Measurements from ENCODE around the gene CCDC182. TPM values are rescaled to one million over a fixed set of nuclear protein-coding genes. Genes with fewer than 3 reads are reported as not detected.

The CCDC182 gene
- total RNA-seq, 4 donors from 2014 or later = not detected

GRCh38 chr17:57732062-57732461, 13.0 kb downstream of the CCDC182 start:
- H3K27me3 ChIP-seq = no peaks in the 10 kb centered on the region
- no peak overlapping the region for H3K4me3 ChIP-seq (replicated peaks in 1 of 3)
- H3K36me3 ChIP-seq = no peaks in the 10 kb centered on the region
- H3K27ac ChIP-seq = no peak overlapping the region
- intact Hi-C loops (cut with DNase I) = no loop called here
- TF ChIP-seq, protein P1, sequence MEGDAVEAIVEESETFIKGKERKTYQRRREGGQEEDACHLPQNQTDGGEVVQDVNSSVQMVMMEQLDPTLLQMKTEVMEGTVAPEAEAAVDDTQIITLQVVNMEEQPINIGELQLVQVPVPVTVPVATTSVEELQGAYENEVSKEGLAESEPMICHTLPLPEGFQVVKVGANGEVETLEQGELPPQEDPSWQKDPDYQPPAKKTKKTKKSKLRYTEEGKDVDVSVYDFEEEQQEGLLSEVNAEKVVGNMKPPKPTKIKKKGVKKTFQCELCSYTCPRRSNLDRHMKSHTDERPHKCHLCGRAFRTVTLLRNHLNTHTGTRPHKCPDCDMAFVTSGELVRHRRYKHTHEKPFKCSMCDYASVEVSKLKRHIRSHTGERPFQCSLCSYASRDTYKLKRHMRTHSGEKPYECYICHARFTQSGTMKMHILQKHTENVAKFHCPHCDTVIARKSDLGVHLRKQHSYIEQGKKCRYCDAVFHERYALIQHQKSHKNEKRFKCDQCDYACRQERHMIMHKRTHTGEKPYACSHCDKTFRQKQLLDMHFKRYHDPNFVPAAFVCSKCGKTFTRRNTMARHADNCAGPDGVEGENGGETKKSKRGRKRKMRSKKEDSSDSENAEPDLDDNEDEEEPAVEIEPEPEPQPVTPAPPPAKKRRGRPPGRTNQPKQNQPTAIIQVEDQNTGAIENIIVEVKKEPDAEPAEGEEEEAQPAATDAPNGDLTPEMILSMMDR (IDR thresholded peaks at IDR 0.05) = no peak
- no peak for TF ChIP-seq POLR2A (IDR thresholded peaks at IDR 0.05)
- peak; percentile 78 to 80 for DNase-seq
- no peaks in the 10 kb centered on the region for H3K9me3 ChIP-seq
- 56 to 62% methylated on average over 3 of the region's 3 CpGs for WGBS, 2 donors
- H3K4me1 ChIP-seq = peaks cover 0 to 9% of the 10 kb centered on the region in 2 donors

GRCh38 chr17:57730026-57730701, 14.9 kb downstream of the CCDC182 start:
- no peak for DNase-seq
- Histone ChIP-seq H3K27me3 (no peaks in the 10 kb centered on the region), H3K4me3 (replicated peaks in 1 of 3) (no peak overlapping the region), H3K27ac (no peak overlapping the region), H3K36me3 (no peaks in the 10 kb centered on the region), H3K4me1 (peaks cover 0 to 9% of the 10 kb centered on the region in 2 donors), H3K9me3 (no peaks in the 10 kb centered on the region)
- no peak for TF ChIP-seq POLR2A (IDR thresholded peaks at IDR 0.05)
- TF ChIP-seq, protein P1 (IDR thresholded peaks at IDR 0.05) = no peak
- 83 to 85% methylated on average over 3 of the region's 3 CpGs for WGBS, 2 donors
- intact Hi-C loops (cut with DNase I) = no loop called here

DNA sequence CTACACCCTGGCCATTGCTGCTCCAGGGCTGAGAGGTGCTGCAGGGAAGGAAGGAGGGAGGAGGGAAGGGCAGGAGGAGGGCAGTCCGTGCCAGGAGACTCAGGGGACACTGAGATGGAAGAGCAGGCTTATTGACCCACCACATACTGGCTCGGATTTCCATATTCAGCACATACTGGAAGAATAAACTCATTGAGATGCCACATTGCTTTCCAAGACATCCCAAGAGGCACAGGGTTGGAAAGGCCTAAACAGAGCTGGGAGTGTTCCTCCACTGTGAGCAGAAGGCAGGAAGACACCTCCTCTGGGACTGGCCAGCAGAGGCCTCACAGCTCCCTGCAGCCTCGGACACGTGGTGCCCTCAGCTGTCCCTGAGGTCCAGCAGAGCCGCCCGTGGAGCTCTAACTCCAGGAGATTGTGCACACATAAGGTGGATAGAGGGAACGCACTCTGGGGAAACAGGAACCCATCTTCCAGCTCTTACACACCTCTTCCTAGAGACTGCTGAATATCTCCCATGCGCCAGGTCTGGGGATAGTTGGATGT, 17.4 kb downstream of the CCDC182 start:
- DNase-seq = no peak
- intact Hi-C loops (cut with DNase I) = no loop called here

DNA sequence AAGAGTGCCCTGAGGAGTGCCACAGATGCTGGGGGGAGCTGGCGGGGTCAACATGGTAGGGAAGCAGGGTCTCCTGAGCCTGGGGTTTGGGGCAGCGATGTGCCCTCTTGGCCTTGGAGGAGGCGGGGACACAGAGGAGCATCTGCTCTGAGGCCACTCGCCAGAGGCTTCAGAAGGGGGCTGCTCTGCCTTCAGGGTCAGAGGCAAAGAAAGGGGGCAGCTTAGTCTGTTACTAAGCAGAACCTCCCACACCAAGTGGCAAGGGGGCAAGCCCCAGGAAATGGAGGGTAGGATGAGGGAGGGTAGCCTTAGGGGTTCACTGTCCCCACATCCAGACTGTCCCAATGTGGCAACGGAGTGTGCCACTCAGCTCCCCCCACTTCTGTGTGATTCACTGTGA, 18.3 kb downstream of the CCDC182 start:
- Histone ChIP-seq H3K4me3 (replicated peaks in 1 of 3) (no peak overlapping the region), H3K27me3 (no peaks in the 10 kb centered on the region), H3K4me1 (peaks cover 0 to 8% of the 10 kb centered on the region in 2 donors), H3K9me3 (no peaks in the 10 kb centered on the region), H3K27ac (no peak overlapping the region), H3K36me3 (no peaks in the 10 kb centered on the region)
- WGBS, 2 donors = 82 to 91% methylated on average over 5 of the region's 5 CpGs
- no peak for TF ChIP-seq POLR2A (IDR thresholded peaks at IDR 0.05)
- TF ChIP-seq, protein P1 (IDR thresholded peaks at IDR 0.05) = no peak
- DNase-seq = no peak
- intact Hi-C loops (cut with DNase I) = no loop called here

More for the DNA sequence above, 17.4 kb downstream of the CCDC182 start:
- TF ChIP-seq POLR2A (IDR thresholded peaks at IDR 0.05) = no peak
- TF ChIP-seq, protein P1 (IDR thresholded peaks at IDR 0.05) = no peak
- Histone ChIP-seq H3K27me3 (no peaks in the 10 kb centered on the region), H3K4me1 (peaks cover 0 to 9% of the 10 kb centered on the region in 2 donors), H3K9me3 (no peaks in the 10 kb centered on the region), H3K4me3 (replicated peaks in 1 of 3) (no peak overlapping the region), H3K27ac (no peak overlapping the region), H3K36me3 (no peaks in the 10 kb centered on the region)
- 65 to 90% methylated on average over 8 of the region's 8 CpGs for WGBS, 2 donors

GRCh38 chr17:57726213-57726790, 18.8 kb downstream of the CCDC182 start:
- no peak overlapping the region for H3K27ac ChIP-seq
- intact Hi-C loops (cut with DNase I) = no loop called here
- DNase-seq = no peak
- WGBS, 2 donors = 66 to 67% methylated on average over 9 of the region's 9 CpGs
- H3K4me1 ChIP-seq = peaks cover 0 to 3% of the 10 kb centered on the region in 2 donors
- H3K36me3 ChIP-seq = no peaks in the 10 kb centered on the region
- H3K27me3 ChIP-seq = no peaks in the 10 kb centered on the region
- TF ChIP-seq, protein P1 (IDR thresholded peaks at IDR 0.05) = no peak
- TF ChIP-seq POLR2A (IDR thresholded peaks at IDR 0.05) = no peak
- H3K4me3 ChIP-seq (replicated peaks in 1 of 3) = no peak overlapping the region
- no peaks in the 10 kb centered on the region for H3K9me3 ChIP-seq
